GM18861 (cell line): ENCODE data around the gene TBC1D17.
A peak's percentile ranks its signal among the peaks of the same experiment; 100 is the strongest.

ENCODE experiments used
- ATAC-seq: cut with Tn5 transposase; IDR thresholded peaks from one replicate; pipeline ENCODE4 v1.9.1; 2021; ENCODE audit not compliant: unreplicated experiment

Gene TBC1D17

DNA sequence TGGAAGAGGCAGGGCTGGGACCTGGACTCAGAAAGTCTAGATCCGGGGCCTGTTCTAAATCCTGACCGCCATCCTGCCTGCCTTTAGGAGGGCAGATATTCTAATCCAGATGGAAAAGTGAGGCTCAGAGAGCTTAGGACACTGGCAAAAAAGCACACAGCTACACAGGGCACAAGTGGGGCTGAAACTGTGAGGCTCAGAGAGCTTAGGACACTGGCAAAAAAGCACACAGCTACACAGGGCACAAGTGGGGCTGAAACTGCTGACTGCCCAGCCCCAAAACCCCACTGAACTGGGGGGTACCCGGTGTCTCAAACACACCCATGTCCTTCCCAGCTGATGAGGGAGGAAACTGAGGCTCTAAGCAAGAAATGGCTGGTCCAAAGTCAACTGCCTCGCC lies 2.3 kb upstream of the TBC1D17 start:
- ATAC-seq, result no peak

DNA sequence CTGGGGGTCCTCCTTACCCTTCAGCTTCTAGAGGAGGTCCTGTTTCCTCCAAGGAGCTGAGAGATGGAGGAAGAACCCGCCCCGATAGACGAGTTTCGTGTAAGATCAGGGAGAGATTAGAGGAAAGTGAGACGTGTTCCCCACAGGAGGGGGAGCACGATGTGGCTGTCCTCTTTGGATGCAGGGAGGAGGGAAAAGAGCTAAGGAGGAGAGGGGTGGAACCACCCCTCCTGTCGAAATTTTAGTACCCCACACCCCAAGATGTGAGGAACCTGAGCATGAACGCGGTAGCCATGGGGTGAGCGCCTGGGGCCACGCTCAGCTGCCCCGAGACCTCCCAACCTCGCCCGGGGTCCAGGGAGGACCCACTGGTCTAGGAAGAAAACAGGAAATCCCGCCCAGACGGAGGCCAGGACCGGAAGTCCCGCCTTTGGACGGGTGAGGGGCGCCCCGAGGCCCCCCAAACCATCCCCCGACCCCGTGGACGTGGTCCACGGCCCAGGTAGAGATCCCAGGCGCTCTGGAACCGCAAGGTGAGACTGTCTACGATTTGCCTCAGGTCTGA lies 1.6 kb upstream of the TBC1D17 start:
- ATAC-seq, result no peak

DNA sequence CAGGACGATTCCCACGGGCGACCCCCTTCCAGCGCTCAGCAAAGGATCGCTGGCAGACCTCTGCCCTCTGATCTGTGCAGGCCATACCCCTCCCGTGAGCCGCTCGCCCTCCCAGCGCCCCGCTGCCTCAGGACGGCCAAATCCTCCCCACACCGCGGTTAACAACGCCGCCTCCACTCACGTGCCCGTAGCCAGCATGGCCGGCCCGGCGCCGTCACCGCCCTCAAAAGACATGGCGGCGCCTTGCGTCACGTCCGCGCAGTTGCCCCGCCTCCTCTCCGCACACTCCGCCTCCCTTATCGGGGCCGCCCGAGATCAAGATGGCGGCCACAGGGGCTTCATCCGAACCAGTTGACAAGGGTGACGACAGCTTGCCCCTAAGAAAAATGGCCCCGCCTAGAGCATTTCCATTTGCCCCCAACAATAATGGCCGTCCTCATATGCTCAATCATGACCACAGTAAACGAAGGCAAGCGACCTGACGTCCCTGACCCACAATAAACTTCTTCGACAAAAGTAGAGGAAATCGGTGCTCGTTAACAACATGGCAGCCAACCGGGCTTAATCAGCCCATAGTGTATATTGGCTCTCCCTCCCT lies 981 bp upstream of the TBC1D17 start:
- peak; percentile 36 for ATAC-seq

DNA sequence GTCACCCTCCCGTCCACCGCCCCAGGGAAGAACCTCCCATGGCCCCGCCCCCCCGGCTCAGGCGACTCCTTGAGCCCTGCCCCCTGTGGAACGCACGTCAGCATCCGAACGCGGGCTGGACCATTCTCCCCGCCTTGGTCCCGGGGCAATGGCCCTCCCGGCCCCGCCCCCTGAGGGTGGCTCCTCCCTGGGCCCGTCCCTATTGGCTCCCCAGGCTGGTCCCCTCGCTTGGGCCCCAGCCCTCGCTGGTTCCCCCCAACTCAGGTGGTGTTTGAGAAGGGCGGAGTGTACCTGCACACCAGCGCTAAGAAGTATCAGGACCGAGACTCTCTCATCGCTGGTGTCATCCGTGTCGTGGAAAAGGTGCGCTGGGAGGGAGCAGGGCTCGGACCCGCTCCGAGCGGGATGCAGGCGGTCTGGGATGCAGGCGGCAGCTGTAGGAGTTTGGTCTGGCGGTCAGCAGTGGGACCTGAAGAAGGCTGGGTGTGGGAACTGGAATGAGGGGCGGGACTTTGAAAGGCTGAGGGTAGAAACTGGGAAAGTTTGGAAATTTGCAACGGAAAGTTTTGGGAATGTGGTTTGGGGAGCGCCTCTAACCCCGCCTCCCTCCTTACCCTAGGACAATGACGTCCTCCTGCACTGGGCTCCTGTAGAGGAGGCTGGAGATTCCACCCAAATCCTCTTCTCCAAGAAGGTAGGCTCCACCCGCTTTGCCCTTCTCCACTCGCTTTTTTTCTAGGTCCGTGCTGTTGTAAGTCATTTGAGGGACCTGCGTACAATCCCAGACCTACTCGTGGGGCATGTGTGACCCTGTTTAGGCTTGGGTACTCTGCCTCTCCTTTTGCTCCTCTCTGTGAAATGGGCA lies 609 bp downstream of the TBC1D17 start:
- ATAC-seq, result peak; percentile 27

DNA sequence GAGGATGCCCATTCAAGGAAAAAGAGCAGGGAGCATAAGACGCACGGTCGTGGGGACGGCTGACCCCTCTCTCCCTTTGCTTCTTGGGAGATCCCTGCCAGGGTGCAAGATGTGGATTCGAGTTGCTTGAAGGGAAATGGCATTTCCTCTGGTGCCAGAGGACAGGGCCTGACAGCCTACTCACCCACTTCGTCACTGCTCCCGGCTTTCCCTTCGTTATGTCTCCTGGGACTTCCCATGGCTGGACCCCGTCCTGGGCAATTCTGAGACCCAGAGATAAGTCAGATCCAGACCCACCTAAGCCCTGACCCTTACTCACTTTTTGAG lies 1.2 kb downstream of the TBC1D17 start:
- no peak for ATAC-seq

DNA sequence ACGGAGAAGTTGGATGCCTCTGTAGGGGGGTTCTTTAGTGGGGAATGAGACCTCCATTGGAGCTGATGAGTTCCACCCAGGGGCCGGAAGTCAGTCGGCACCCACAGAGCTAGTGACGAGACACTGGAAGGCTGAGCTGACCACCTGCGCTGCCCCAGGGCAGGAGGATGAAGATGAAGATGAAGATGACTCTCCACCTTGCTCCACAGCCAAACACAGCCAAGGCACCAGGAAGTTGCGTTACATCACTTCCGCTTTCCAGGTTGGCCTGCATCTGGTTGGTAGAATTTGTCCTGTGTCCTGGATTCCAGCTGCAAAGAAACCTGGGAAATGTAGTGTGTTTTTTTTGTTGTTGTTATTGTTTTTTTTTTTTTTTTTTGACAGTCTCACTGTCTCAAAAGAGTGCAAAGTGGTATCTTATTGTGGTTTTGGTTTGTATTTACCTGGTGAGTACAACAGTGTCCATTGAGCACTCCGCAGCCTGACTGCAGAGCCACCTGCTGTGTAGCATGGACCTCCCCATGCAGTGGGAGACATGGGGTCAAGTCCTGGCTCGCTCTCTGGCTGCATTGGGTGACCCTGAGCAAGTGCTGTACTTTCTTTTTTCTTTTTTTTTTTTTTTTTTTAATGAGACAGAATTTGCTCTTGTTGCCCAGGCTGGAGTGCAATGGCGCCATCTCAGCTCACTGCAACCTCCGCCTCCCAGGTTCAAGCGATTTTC lies 1.9 kb downstream of the TBC1D17 start:
- no peak for ATAC-seq

- ATAC-seq, result no peak
Observed at GRCh38 chr19:49880162-49880869, 2.8 kb downstream of the TBC1D17 start.

DNA sequence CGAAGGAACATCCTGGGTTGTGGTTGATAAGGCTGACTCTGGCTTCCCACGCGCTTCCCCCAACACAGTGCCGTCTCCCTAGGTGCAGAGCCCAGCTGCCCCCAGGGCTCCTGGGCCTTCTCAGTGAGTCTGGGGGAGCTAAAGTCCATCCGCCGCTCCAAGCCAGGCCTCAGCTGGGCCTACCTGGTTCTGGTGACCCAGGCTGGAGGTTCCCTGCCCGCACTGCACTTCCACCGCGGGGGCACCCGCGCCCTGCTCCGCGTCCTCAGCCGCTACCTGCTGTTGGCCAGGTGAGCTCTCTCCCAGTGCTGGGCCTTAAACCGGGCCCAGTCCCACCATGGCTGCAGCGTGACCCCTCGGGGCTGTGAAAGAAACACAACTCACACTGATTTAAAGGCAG lies 3.7 kb downstream of the TBC1D17 start:
- ATAC-seq, result no peak

DNA sequence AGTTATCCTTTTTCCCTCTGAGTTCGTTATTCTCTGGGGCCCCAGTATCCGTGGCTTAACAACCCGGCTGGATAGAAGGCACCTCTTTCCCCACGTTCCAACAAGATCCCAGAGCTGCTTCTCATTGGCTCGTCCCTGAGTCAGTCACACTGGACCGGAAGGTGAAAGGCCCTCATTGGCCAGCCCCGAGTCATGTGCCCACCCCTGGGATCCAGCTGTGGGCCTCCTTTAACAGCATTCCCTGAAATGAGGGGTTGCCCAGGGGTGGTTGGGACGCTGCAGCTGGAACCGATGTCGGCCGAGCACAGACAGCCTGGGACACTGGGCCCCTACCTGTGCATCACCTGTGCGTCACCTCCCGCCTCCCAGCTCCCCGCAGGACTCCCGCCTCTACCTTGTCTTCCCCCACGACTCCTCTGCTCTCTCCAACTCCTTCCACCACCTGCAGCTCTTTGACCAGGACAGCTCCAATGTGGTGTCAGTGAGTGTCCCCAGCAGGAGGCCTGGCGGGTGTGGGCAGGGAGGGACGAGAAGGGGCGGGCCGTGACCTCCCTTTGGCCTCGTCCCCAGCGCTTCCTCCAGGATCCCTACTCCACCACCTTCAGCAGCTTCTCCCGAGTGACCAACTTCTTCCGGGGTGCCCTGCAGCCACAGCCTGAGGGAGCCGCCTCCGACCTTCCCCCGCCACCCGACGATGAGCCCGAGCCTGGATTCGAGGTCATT lies 4.3 kb downstream of the TBC1D17 start:
- no peak for ATAC-seq

GRCh38 chr19:49882643-49883042 lies 5.1 kb downstream of the TBC1D17 start:
- ATAC-seq, result no peak

DNA sequence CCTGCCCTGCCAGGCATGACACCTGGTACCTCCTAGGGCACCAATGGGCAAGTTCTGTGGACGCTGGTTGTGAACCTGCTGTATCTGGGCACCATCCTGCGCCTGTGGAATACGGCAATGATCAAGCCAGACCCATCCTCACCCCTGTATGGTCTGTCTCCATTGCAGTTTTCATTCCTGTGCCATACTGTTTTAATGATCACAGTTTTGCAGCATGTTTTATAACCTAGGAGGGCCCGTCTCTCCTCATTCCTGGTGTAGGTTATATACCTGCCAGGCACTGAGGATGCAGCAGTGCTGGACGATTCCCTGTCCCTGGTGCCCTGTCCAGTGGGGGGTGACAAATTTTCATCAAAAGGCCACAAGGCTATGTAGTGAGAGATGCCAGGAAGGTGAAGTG lies 5.6 kb downstream of the TBC1D17 start:
- no peak for ATAC-seq

- ATAC-seq, result no peak
Observed at GRCh38 chr19:49884109-49884508, 6.6 kb downstream of the TBC1D17 start.

GRCh38 chr19:49884760-49885159 lies 7.3 kb downstream of the TBC1D17 start:
- ATAC-seq, result no peak

- ATAC-seq, result no peak
Observed at GRCh38 chr19:49887037-49887664, 9.6 kb downstream of the TBC1D17 start.

GRCh38 chr19:49887665-49888509 lies 10.4 kb downstream of the TBC1D17 start:
- no peak for ATAC-seq

- no peak for ATAC-seq
Observed at GRCh38 chr19:49888510-49888824, 11.0 kb downstream of the TBC1D17 start.

DNA sequence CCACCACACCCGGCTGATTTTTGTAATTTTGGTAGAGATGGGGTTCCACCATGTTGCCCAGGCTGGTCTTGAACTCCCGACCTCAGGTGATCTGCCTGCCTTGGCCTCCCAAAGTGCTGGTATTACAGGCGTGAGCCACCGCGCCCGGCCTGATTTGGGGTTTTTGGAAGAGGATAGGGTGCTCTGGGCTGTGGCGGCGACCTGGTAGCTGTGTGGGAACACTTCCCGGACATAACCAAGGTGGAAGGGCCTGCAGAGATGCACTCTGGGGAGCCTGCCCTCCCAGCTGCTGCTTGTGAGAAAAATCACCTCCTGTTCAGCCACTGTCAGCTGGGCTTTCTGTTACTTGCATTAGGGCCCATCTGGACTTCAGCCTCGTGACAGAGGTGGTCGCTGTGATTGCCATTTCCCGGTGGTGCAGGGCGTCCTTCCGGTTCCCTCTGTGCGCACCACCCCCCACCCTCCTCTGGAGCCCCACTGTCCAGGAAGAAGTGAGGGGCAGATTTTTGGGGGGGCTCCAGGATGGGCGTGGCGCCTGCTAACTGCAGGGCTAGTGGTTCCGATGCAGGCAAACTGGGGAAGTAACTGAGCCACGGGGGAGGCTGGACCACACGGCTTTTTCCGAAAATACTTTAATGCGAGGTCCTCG lies 11.7 kb downstream of the TBC1D17 start:
- no peak for ATAC-seq

DNA sequence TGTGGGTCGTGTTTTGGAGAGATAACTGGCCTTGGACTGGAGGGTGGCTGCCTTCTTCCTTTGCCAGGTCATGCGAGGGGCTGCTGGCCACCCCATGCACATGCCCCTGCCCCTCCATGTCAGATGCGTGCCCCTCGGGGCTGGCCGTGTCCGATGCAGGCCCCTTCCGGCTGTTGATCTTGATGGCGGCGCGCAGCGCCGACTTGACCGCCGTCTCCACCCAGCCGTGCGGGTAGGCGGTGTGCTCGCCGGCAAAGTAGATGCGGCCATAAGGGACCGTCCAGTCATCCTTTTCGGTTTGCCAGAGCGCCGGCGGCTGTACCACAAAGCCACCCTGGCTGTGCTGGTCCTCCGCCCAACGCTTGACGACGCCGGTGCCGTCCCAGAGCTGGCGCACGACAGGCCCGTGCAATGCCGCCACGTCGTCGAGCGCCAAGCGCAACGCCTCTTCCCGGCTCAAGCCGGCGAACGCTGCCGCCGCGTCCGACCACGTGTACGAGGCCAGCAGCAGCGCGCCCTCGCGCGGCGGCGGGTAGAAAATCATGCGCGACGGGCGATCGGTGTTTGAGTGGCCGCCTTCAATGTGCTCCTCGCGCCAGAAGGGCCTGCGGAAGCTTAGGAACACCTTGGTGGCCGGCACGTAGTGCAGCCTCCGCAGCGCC lies 12.3 kb downstream of the TBC1D17 start:
- no peak for ATAC-seq
